Colonic mucosa (tissue), 4 donors: ENCODE measurements around the gene DHRS3. TPM values are rescaled to one million over a fixed set of nuclear protein-coding genes. Genes with fewer than 3 reads are reported as not detected.

Source experiments
- DNase-seq: peaks from one replicate; pipeline ENCODE4 v3.0.0-alpha.2; 2020
- H3K27ac ChIP-seq: fragments of 200-600 bp; one replicate; pipeline ENCODE4 v1.8.0; 2021
- H3K27me3 ChIP-seq: fragments of 200-600 bp; one replicate; pipeline ENCODE4 v1.8.0; 2021
- H3K36me3 ChIP-seq: fragments of 200-600 bp; one replicate; pipeline ENCODE4 v1.8.0; 2021
- H3K4me1 ChIP-seq: fragments of 200-600 bp; one replicate; pipeline ENCODE4 v1.8.0; 2021; ENCODE audit warnings: mild to moderate bottlenecking
- H3K4me3 ChIP-seq: fragments of 200-600 bp; one replicate; pipeline ENCODE4 v1.8.0; 2021
- H3K9ac ChIP-seq, 2 donors: one replicate each; pipeline ENCODE4 v1.7.0; 2013; ENCODE audit warnings: control low read depth in 2 of 2, low read depth in 2 of 2, low read length in 2 of 2
- H3K9me3 ChIP-seq: fragments of 200-600 bp; one replicate; pipeline ENCODE4 v1.8.0; 2021
- intact Hi-C: fragments of 100-400 bp; cut with DNase I; formaldehyde crosslinking; loops from one replicate; pipeline ENCODE4 v1.14.1; 2022
- total RNA-seq, 2 donors: library from RNA; stranded (reverse); fragmentation: NEBNext Ultra II Directional in 1 of 2; extraction: Animal tissue kit (Norgen Biotek cat#: 25700) in 1 of 2; gene quantifications; one replicate each; pipeline ENCODE4 v1.2.1, GENCODE V29; 2021
- TF ChIP-seq, protein P1 (sequence below): fragments of 200-600 bp; IDR thresholded peaks from one replicate; pipeline ENCODE4 v1.8.0; 2022; ENCODE audit warnings: antibody characterized with exemption, mild to moderate bottlenecking
- donor health status: healthy.
- donor health status: DM: no; HTN: no; CAD: no.
- donor health status: DM: no; HTN: no; CAD: no.

DHRS3 gene
- total RNA-seq, 2 donors from 2014 or later: 69.6 to 120 TPM

DNA sequence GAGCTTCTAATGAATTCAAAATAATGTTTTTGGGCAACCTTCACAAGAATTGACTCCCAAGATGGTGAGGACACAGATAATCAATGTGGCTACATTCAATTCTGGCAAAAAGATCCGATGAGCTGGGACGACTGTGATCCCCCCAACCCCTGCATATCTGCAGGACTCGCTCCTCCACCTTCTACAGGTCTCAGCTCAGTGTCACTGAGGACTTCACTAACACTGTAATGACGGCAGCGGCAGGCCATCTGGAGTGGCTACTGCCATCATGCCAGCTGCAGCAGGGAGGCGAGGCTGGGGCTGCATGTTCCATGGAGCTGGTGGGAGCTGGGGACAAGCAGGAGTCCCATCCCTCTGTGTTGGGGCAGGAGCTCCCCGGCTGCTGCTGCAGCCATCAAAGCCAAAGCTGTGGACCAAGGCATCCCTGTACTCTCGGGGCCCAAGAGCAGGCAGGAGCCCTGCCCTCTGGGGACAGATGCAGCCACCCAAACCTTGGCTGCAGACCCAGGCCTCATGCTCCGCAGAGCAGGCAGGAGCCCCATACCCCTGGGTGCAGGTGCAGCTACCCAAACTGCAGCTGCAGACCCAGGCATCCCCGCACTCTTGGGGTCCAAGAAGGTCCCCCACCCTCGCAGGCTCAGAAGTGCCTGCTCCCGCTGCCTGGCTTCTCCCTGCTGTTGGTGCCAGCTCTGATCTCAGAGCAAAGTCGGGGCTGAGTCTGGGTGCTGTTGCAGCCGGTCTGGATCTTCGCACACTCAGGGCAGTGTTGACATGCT, 12.2 kb upstream of the DHRS3 start:
- H3K4me3 ChIP-seq: no peak overlapping the region
- H3K27me3 ChIP-seq: no peaks in the 10 kb centered on the region
- intact Hi-C loops: no loop called here
- no peaks in the 10 kb centered on the region for H3K9me3 ChIP-seq
- H3K4me1 ChIP-seq: no peaks in the 10 kb centered on the region
- no peak for DNase-seq
- no peak overlapping the region for H3K9ac ChIP-seq
- no peaks in the 10 kb centered on the region for H3K36me3 ChIP-seq
- H3K27ac ChIP-seq: no peak overlapping the region
- TF ChIP-seq, protein P1, sequence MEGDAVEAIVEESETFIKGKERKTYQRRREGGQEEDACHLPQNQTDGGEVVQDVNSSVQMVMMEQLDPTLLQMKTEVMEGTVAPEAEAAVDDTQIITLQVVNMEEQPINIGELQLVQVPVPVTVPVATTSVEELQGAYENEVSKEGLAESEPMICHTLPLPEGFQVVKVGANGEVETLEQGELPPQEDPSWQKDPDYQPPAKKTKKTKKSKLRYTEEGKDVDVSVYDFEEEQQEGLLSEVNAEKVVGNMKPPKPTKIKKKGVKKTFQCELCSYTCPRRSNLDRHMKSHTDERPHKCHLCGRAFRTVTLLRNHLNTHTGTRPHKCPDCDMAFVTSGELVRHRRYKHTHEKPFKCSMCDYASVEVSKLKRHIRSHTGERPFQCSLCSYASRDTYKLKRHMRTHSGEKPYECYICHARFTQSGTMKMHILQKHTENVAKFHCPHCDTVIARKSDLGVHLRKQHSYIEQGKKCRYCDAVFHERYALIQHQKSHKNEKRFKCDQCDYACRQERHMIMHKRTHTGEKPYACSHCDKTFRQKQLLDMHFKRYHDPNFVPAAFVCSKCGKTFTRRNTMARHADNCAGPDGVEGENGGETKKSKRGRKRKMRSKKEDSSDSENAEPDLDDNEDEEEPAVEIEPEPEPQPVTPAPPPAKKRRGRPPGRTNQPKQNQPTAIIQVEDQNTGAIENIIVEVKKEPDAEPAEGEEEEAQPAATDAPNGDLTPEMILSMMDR: no peak

DNA sequence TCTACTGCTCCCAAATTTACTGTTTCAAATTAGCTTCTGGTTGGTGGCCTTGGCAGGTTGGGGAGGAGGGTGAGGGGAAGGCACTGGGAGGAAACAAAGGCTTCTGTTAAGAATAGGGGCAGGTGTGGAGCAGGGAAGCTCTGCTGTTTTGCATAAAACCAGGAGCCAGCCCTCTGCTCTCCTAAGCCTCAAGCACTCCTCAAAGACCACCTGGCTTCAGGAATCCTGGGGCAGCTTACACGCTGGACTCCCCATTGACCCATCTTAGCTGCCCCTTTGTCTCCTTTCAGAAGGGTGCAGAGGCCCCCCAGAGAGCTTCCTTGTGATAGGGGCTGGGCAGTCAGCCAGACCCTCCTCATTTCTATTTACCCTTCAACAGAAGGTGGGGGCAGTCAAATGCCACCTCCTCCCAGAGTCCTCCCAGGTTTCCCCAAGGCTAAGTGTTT, 11.5 kb upstream of the DHRS3 start:
- TF ChIP-seq, protein P1: no peak
- Histone ChIP-seq H3K4me3 (no peak overlapping the region), H3K9ac (no peak overlapping the region), H3K4me1 (no peaks in the 10 kb centered on the region), H3K27me3 (no peaks in the 10 kb centered on the region), H3K27ac (no peak overlapping the region), H3K36me3 (no peaks in the 10 kb centered on the region), H3K9me3 (no peaks in the 10 kb centered on the region)
- intact Hi-C loops: no loop called here
- no peak for DNase-seq

DNA sequence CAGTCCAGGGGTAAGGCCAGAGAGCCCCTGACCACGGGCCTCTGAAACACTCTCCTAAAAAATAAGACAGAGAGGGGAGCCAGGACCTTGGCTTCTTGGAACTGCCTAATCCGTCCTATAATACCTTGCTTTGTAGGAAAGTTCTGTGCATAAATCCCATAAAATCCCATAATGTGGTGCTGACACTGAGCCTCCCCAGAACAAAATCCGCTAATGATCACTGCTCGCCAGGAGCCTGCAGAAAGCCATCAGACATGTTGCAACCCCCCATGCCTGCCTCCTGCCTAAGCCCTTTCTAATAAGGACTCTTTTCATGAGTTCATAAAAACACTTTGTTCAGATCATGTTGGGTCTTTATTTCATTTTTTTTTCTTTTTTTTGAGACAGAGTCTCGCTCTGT, 9.3 kb upstream of the DHRS3 start:
- no peak for DNase-seq
- TF ChIP-seq, protein P1: no peak
- H3K4me3 ChIP-seq: no peak overlapping the region
- no peaks in the 10 kb centered on the region for H3K4me1 ChIP-seq
- no peaks in the 10 kb centered on the region for H3K9me3 ChIP-seq
- intact Hi-C loops: no loop called here
- H3K36me3 ChIP-seq: no peaks in the 10 kb centered on the region
- H3K9ac ChIP-seq: no peak overlapping the region
- no peaks in the 10 kb centered on the region for H3K27me3 ChIP-seq
- no peak overlapping the region for H3K27ac ChIP-seq

DNA sequence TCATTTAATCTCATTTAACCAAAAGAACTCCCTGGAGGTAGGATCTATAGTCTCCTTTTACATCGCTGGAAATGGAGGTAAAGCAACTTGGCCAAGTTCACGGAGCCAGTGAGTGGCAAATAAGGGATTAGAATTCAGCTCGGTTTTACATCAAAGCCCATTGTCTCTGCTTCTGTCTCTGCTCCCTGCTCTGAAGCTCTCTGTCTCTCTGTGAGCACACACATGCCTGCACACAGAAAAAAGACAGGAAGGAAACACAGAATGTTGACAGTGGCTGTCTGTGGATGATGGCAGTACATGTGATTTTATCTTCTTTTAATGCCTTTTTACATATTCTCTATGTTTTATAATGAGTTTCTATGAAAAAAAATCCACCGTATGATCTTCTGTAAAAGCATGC, 8.9 kb upstream of the DHRS3 start:
- intact Hi-C loops: no loop called here
- Histone ChIP-seq H3K36me3 (no peaks in the 10 kb centered on the region), H3K4me3 (no peak overlapping the region), H3K4me1 (no peaks in the 10 kb centered on the region), H3K9ac (no peak overlapping the region), H3K27me3 (no peaks in the 10 kb centered on the region), H3K9me3 (no peaks in the 10 kb centered on the region), H3K27ac (no peak overlapping the region)
- TF ChIP-seq, protein P1: no peak
- DNase-seq: no peak

DNA sequence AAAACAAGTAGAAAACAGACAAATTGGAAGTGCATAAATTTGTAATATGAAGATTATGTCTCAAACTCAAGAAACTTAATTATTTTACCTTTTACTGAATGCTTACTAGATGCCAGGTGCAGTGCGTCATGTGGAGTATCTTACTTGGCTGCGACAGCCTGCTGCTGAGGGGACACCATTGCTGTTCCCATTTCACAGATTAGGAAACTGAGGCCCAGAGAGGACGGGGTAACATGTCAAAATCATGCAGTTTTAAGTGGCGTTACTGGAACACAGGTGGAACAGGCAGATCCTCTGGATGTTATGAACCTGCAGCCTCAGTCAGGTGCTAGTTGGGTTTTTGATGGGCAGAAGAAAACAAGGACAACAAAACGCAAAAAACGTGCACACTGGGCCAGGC, 7.3 kb upstream of the DHRS3 start:
- H3K36me3 ChIP-seq: no peaks in the 10 kb centered on the region
- no peak for DNase-seq
- peaks cover 2% of the 10 kb centered on the region for H3K4me1 ChIP-seq
- no peak overlapping the region for H3K27ac ChIP-seq
- H3K27me3 ChIP-seq: no peaks in the 10 kb centered on the region
- no peak overlapping the region for H3K4me3 ChIP-seq
- no peaks in the 10 kb centered on the region for H3K9me3 ChIP-seq
- intact Hi-C loops: no loop called here
- no peak overlapping the region for H3K9ac ChIP-seq
- TF ChIP-seq, protein P1: no peak
